ENCODE data around the gene APP. TPM values are rescaled to one million over a fixed set of nuclear protein-coding genes. Genes with fewer than 3 reads are reported as not detected.

Gene APP
- total RNA-seq, 2 donors from 2014 or later, result 506 to 721 TPM

GRCh38 chr21:25906587-25906986 lies 264.0 kb downstream of the APP start:
- Histone ChIP-seq H3K4me3 (no peak overlapping the region), H3K4me1 (peaks cover 9% of the 10 kb centered on the region), H3K9ac (ENCODE audit: low read depth in 2 of 2, low read length in 2 of 2) (peak overlapping the region in 1 of 2 donors; percentile 30), H3K9me3 (no peaks in the 10 kb centered on the region), H3K27me3 (no peaks in the 10 kb centered on the region), H3K27ac (peak overlapping the region; percentile 71), H3K36me3 (no peaks in the 10 kb centered on the region)
- no peak for DNase-seq
- intact Hi-C loops (cut with DNase I), result no loop called here
- no peak for TF ChIP-seq CTCF (IDR thresholded peaks at IDR 0.05)

GRCh38 chr21:25905126-25905525 lies 265.4 kb downstream of the APP start:
- peaks cover 9% of the 10 kb centered on the region for H3K4me1 ChIP-seq
- H3K9ac ChIP-seq (ENCODE audit: low read depth in 2 of 2, low read length in 2 of 2), result no peak overlapping the region
- H3K4me3 ChIP-seq, result no peak overlapping the region
- no peaks in the 10 kb centered on the region for H3K36me3 ChIP-seq
- H3K27me3 ChIP-seq, result no peaks in the 10 kb centered on the region
- no peak for TF ChIP-seq CTCF (IDR thresholded peaks at IDR 0.05)
- no peak for DNase-seq
- H3K27ac ChIP-seq, result peak overlapping the region; percentile 71
- intact Hi-C loops (cut with DNase I), result no loop called here
- H3K9me3 ChIP-seq, result no peaks in the 10 kb centered on the region

GRCh38 chr21:25904044-25904695 lies 266.4 kb downstream of the APP start:
- H3K27ac ChIP-seq, result no peak overlapping the region
- peaks cover 5% of the 10 kb centered on the region for H3K4me1 ChIP-seq
- no peaks in the 10 kb centered on the region for H3K9me3 ChIP-seq
- no peak overlapping the region for H3K4me3 ChIP-seq
- no peak for TF ChIP-seq CTCF (IDR thresholded peaks at IDR 0.05)
- intact Hi-C loops (cut with DNase I), result no loop called here
- no peaks in the 10 kb centered on the region for H3K27me3 ChIP-seq
- DNase-seq, result no peak
- H3K9ac ChIP-seq (ENCODE audit: low read depth in 2 of 2, low read length in 2 of 2), result no peak overlapping the region
- H3K36me3 ChIP-seq, result no peaks in the 10 kb centered on the region

GRCh38 chr21:25903607-25904006 lies 267.0 kb downstream of the APP start:
- peaks cover 5% of the 10 kb centered on the region for H3K4me1 ChIP-seq
- H3K9me3 ChIP-seq, result no peaks in the 10 kb centered on the region
- H3K36me3 ChIP-seq, result no peaks in the 10 kb centered on the region
- H3K27ac ChIP-seq, result no peak overlapping the region
- TF ChIP-seq CTCF (IDR thresholded peaks at IDR 0.05), result no peak
- no peak overlapping the region for H3K4me3 ChIP-seq
- intact Hi-C loops (cut with DNase I), result no loop called here
- H3K9ac ChIP-seq (ENCODE audit: low read depth in 2 of 2, low read length in 2 of 2), result no peak overlapping the region
- no peaks in the 10 kb centered on the region for H3K27me3 ChIP-seq
- no peak for DNase-seq

- Histone ChIP-seq H3K27me3 (no peaks in the 10 kb centered on the region), H3K4me3 (no peak overlapping the region), H3K36me3 (peaks cover 4% of the 10 kb centered on the region), H3K9ac (ENCODE audit: low read depth in 2 of 2, low read length in 2 of 2) (no peak overlapping the region), H3K27ac (no peak overlapping the region), H3K4me1 (peaks cover 4% of the 10 kb centered on the region), H3K9me3 (no peaks in the 10 kb centered on the region)
- DNase-seq, result no peak
- TF ChIP-seq CTCF (IDR thresholded peaks at IDR 0.05), result no peak
- intact Hi-C loops (cut with DNase I), result no loop called here
Observed at GRCh38 chr21:25901330-25901979, 269.1 kb downstream of the APP start.

Measured in colonic mucosa (tissue), 4 donors.